ENCODE data around the gene CYP39A1. TPM values are rescaled to one million over a fixed set of nuclear protein-coding genes. Genes with fewer than 3 reads are reported as not detected.

CYP39A1 gene
- total RNA-seq, 5 donors from 2014 or later (not counting 1 experiment from before 2014, with no cell fraction given) = not detected

Other genes with a start within 250 kb of the CYP39A1 start
- 1 to 10 TPM in 3 of 5 donors, under 1 TPM in 2; 0.15 to 2.5 (median 1.4) TPM for gene RCAN2, start 161.4 kb downstream of the CYP39A1 start, total RNA-seq
- gene SLC25A27, start 157 bp upstream of the CYP39A1 start, total RNA-seq = 1 to 10 TPM in 2 of 5 donors, under 1 TPM in 3; 0.23 to 2.4 (median 0.85) TPM
- gene TDRD6, start 35.1 kb upstream of the CYP39A1 start, total RNA-seq = under 1 TPM in 2 of 5 donors, not detected in 3; 0.03 to 0.20 TPM
- gene PLA2G7, start 82.6 kb upstream of the CYP39A1 start, total RNA-seq = under 1 TPM in 1 of 5 donors, not detected in 4; 0.30 TPM
- gene ANKRD66, start 94.1 kb upstream of the CYP39A1 start, total RNA-seq = not detected
- not detected for gene MEP1A, start 140.6 kb upstream of the CYP39A1 start, total RNA-seq

All from T-cell (primary cell).